NCI-H2227 (cell line): ENCODE results near the gene DGCR8.

Experiments
- DNase-seq: peaks from one replicate; lab custom pipeline; 2025; ENCODE audit not compliant: unreplicated experiment; lab: John Stamatoyannopoulos, UW

The DGCR8 gene

DNA sequence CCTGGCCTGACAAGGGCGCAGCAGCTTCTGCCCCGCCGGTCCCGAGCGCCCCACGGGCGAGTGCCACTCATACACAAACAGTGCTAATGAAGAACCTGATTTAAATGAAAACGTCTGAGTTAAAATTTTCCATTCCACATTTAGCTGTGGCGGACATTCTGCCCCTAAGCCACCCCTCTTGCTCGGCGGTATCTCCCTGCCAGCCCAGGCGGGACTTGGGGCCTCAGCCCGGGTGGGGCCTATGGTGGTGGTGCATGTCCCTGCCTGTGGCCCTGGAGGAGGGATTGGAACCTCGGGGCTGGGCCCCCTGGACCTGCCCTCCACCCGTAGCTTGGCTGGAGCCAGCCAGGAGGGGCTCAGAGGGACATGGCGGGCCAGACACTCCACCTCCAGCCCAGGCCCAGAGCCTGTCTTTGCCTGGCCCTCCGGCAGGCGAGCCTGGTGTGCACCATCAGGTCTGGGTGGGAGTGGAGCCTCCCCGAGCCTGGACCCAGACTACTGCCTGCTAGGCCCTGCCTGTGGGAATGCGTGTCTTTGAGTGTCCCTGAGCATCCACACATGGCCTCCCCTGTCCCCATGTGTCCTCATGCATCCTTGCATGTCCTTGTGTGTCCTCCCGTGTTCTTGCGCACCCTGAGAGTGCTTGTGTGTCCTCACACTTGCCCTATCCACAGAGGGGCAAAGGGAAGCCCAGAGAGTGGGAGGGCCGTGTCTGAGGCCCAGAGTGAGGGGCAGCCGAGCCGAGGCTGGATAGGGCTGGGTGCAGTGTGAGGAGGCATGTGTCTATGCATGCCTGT, 56.0 kb downstream of the DGCR8 start:
- no peak for DNase-seq

GRCh38 chr22:20136603-20136873, 56.5 kb downstream of the DGCR8 start:
- no peak for DNase-seq

GRCh38 chr22:20137113-20137512, 57.1 kb downstream of the DGCR8 start:
- DNase-seq = no peak

GRCh38 chr22:20137671-20138416, 57.8 kb downstream of the DGCR8 start:
- DNase-seq = no peak

- DNase-seq = no peak
These were observed 58.3 kb downstream of the DGCR8 start for GRCh38 chr22:20138417-20138738.

DNA sequence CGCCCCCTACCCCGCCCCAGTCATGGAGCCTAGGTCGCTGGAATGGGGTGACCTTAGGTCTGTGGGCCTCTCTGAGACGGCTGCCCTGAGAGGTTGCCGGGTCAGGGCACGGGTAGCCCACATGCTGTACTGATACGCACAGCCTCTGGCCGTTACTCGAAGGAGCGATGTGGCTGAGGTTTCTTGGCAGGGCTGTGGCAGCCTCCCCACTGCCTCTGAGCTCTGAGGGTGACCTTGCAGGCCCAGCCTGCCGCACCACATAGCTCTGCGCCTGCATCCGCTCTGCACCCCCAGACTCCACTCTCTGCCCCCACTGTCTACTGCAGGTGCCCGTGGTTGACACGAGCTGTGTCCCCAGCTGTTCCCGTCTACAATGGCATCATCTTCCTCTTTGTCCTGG, 58.8 kb downstream of the DGCR8 start:
- no peak for DNase-seq

DNA sequence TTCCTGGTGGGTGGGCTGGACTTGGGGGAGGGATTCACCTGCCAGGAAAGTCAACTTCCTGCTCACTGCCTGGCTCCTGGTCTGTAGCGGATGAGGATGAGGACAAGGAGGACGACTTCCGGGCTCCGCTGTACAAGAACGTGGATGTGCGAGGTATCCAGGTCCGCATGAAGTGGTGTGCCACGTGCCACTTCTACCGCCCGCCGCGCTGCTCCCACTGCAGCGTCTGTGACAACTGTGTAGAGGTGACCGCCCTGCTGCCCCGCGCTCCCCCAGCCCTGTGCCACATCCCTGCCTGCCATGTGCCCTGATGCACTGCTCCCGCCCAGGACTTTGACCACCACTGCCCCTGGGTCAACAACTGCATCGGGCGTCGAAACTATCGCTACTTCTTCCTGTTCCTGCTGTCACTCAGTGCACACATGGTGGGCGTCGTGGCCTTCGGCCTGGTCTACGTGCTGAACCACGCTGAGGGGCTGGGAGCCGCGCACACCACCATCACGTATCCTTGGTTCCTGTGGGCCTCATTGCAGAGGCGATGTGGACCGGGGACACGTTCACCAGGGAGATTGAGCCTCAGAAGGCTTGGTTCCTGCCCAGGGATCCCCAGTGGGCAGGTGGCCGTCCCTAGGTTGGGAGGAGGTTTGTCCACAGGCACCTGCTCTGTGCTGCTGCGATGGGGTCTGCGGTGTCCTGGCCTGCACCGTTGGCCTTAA, 59.5 kb downstream of the DGCR8 start:
- DNase-seq = no peak

DNA sequence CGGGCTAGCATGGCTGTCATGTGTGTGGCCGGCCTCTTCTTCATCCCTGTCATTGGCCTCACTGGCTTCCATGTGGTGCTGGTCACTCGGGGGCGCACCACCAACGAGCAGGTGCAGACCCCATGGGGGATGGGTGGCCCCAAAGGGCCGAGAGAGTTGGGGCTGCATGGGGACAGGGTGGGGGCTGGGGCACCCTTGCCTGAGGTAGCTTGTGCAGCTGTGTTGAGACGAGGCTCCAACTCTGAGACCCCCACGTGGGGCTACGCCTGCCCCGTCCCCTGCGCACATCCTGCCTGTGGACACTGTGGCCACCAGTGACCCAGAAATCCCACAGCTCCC, 60.0 kb downstream of the DGCR8 start:
- DNase-seq = no peak

DNA sequence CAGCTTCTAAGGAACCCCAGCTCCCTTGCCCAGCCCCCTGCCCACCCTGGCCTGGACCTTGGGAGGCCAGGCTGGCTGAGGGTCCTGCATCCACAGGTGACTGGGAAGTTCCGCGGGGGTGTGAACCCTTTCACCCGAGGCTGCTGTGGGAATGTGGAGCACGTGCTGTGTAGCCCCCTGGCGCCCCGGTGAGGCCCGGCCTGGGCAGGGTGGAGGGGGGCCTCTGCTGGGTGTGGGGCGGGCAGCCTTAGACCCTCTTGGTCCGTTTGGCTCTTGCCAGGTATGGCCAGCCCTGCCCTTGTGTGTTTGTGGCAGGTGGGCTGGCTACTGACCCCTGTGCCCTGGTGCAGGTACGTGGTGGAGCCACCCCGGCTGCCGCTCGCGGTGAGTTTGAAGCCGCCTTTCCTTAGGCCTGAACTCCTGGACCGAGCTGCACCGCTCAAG, 60.5 kb downstream of the DGCR8 start:
- no peak for DNase-seq

- no peak for DNase-seq
These were observed 61.4 kb downstream of the DGCR8 start for GRCh38 chr22:20141186-20142077.

DNA sequence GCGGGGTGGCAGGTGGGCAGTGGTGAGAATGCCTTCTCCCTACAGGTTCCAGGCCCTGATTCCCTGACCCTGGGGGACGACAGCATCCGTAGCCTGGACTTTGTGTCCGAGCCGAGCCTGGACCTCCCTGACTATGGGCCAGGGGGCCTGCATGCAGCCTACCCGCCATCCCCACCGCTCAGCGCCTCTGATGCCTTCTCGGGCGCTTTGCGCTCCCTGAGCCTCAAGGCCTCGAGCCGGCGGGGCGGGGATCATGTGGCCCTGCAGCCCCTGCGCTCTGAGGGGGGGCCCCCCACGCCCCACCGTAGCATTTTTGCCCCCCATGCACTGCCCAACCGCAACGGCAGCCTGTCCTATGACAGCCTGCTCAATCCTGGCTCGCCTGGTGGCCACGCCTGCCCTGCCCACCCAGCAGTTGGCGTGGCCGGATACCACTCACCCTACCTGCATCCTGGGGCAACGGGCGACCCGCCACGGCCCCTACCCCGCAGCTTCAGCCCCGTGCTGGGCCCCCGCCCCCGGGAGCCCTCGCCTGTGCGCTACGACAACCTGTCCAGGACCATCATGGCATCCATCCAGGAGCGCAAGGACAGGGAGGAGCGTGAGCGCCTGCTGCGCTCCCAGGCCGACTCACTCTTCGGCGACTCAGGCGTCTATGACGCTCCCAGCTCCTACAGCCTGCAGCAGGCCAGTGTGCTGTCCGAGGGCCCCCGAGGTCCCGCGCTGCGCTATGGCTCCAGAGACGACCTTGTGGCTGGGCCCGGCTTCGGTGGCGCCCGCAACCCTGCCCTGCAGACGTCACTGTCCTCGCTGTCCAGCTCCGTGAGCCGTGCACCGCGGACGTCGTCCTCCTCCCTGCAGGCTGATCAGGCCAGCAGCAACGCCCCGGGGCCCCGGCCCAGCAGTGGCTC, 62.9 kb downstream of the DGCR8 start:
- DNase-seq = no peak

DNA sequence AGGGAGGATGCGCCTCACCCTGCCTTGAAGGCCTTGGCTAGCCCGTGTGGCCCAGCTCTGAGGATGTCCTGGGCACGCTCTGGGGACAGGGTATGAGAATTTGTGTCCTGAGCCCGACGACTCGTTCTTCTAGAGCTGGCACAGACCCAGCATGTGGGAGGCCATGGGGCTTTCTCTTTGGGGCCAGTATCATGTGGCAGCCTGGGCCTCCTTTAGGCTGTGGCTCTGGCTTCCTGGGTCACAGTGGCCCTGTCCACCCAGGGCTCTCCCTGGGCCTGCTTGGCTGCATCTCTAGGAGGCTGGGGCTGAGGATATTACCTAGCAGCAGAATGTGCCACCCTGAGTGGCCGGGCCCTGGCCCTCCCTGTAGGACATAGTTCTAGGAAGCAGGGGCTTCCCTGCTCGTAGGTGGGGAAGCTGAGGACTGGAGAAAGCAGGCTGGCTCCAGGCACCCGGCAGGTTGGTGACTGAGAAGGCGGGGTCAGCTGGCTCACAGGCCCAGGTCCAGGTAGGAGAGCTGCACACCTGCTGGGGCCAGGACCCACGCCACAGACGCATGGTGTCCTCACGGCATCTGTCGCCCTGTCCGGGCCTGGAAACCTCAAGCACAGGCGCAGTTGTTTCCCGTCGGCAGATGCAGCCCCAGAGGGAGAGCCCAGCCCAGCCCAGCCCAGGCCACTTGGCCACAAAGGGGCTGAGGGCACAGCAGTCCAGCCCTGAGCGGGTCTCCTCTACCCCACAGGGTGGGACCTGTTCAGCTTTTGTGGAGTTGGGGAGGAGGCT, 64.0 kb downstream of the DGCR8 start:
- no peak for DNase-seq

DNA sequence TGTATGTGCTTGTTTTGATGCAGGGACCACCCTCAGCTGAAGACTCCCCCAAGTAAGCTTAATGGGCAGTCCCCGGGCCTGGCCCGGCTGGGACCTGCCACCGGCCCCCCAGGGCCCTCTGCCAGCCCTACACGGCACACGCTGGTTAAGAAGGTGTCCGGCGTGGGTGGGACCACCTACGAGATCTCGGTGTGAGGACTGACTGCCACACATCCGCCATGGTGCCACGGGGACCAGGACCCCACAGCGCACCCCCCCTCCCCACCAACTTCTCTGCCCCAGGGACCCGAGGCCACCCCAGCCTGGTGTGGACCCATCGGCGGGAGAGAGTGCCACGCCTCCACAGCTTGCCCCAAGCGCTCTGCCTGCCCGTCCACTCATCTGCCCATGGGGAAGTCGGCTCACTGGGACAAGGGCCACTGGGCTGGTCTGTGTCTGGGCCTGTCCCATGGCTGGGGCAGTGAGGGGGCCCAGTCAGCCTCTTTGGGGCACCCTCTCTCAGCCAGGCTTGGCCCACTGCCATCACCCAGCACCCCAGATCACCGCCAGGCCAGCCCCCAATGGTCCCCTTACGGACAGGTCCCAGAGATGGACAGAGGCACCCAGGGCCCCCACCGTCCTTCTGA, 65.3 kb downstream of the DGCR8 start:
- no peak for DNase-seq

- no peak for DNase-seq
These were observed 65.8 kb downstream of the DGCR8 start for GRCh38 chr22:20145832-20146223.

- DNase-seq = no peak
These were observed 66.7 kb downstream of the DGCR8 start for GRCh38 chr22:20146777-20147176.

DNA sequence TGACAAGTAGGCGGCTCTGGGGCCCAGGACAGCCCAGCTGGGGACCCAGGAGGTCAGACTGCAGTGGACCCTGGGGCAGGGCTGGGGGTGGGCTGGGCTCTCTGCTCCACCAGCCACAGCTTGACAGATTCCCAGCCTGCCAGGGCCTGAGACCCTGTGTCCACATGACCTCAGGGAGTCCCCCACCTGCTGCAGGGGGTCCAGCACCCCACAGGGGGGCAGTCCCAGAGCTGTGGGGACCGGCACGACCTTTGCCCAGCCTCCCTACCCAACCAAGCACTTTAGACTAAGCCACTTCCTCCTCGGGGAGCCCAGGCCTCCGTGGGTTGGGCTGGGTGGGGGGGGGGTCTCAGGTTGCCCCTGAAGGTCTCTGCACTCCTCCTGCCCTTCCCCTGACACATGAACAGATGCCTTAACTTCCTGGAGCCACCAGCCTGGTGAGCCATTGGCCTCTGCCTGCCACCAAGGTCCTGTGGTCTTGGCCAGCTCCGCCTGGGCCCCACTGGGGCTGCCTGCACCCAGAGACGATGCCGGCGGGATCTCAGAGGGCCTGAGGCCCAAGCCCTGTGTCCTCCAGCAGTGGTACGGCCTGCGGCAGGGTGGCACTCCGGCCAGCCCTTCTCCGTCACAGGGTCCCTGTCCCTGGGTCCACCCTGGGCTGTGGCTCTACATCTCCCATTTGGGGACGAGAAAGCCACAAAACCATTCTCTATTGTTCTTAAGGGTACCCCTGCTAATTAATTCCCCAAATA, 67.4 kb downstream of the DGCR8 start:
- DNase-seq = no peak

- DNase-seq = no peak
These were observed 68.4 kb downstream of the DGCR8 start for GRCh38 chr22:20148414-20148813.
